G401.6 (cell line): ENCODE results near the gene EML1.
"Not testable (repeated sequence)": the region's sequence is repeated elsewhere in the genome, so short reads cannot be mapped to it uniquely, and the experiment has no call there.

ENCODE experiments used
- FAIRE-seq: peaks from 2 replicates; lab custom pipeline; 2012; peaks lifted over from hg19 to GRCh38; lab: Jason Lieb, UNC

EML1 gene

GRCh38 chr14:99938896-99939295, 145.7 kb downstream of the EML1 start:
- FAIRE-seq, result no peak

GRCh38 chr14:99939421-99939820, 146.2 kb downstream of the EML1 start:
- no peak for FAIRE-seq

- FAIRE-seq, result no peak
Measured at GRCh38 chr14:99940064-99940463, 146.9 kb downstream of the EML1 start.

- FAIRE-seq, result no peak
Measured at GRCh38 chr14:99941211-99941610, 148.0 kb downstream of the EML1 start.

- FAIRE-seq, result no peak
Measured at GRCh38 chr14:99943620-99944019, 150.4 kb downstream of the EML1 start.

GRCh38 chr14:99944241-99944651, 151.0 kb downstream of the EML1 start:
- FAIRE-seq, result no peak

- no peak for FAIRE-seq
Measured at GRCh38 chr14:99945732-99946651, 152.8 kb downstream of the EML1 start.

- no peak for FAIRE-seq
Measured at GRCh38 chr14:99946652-99947489, 153.7 kb downstream of the EML1 start.

- no peak for FAIRE-seq
Measured at GRCh38 chr14:99947695-99948094, 154.5 kb downstream of the EML1 start.

GRCh38 chr14:99949011-99949732, 156.0 kb downstream of the EML1 start:
- not testable (repeated sequence) for FAIRE-seq

- no peak for FAIRE-seq
Measured at GRCh38 chr14:99950181-99950580, 157.0 kb downstream of the EML1 start.

- FAIRE-seq, result no peak
Measured at GRCh38 chr14:99951085-99951484, 157.9 kb downstream of the EML1 start.

- FAIRE-seq, result no peak
Measured at GRCh38 chr14:99952039-99952438, 158.8 kb downstream of the EML1 start.

GRCh38 chr14:99952453-99952852, 159.2 kb downstream of the EML1 start:
- no peak for FAIRE-seq

GRCh38 chr14:99955826-99956455, 162.7 kb downstream of the EML1 start:
- FAIRE-seq, result no peak

GRCh38 chr14:99958380-99958779, 165.2 kb downstream of the EML1 start:
- FAIRE-seq, result no peak

- FAIRE-seq, result no peak
Measured at GRCh38 chr14:99961826-99962518, 168.8 kb downstream of the EML1 start.

GRCh38 chr14:99964979-99965378, 171.8 kb downstream of the EML1 start:
- no peak for FAIRE-seq

- FAIRE-seq, result no peak
Measured at GRCh38 chr14:99966037-99966835, 173.0 kb downstream of the EML1 start.

- FAIRE-seq, result no peak
Measured at GRCh38 chr14:99966912-99967311, 173.7 kb downstream of the EML1 start.
